PC-9 (cell line): Measurements from ENCODE around the gene CLEC4M. TPM values are rescaled to one million over a fixed set of nuclear protein-coding genes. Genes with fewer than 3 reads are reported as not detected.
A peak's percentile ranks its signal among the peaks of the same experiment; 100 is the strongest.

ENCODE experiments used
- BruUV-seq: library from RNA; stranded (reverse); fragments of 400-500 nt; replicated peaks from 2 replicates; lab custom pipeline; 2021; lab: Mats Ljungman, UMichigan
- CTCF ChIA-PET: fragments of 300-600 bp; sonication (Branson Sonifier 250); formaldehyde crosslinking; loops from one replicate; lab custom pipeline; 2022; ENCODE audit warnings: antibody characterized with exemption; lab: Charles Lee
- POLR2A ChIA-PET: fragments of 300-600 bp; sonication (Branson Sonifier 250); formaldehyde crosslinking; loops from one replicate; lab custom pipeline; 2022; ENCODE audit warnings: antibody characterized with exemption; ENCODE audit not compliant: unreplicated experiment; lab: Charles Lee
- DNase-seq, 2 experiments: peaks; one replicate each; pipeline versions ENCODE4 v3.0.0 to v3.0.0-alpha.2; 2015 to 2022; ENCODE audit warnings: mixed read lengths in 1 of 2
- H2AFZ ChIP-seq: fragments of 200-600 bp; sonication (generic); 2 replicates; pipeline ENCODE4 v1.8.1; 2017; ENCODE audit warnings: antibody characterized with exemption
- H3F3A ChIP-seq: fragments of 200-600 bp; sonication (generic); 2 replicates; pipeline ENCODE4 v1.8.1; 2017; ENCODE audit warnings: antibody characterized with exemption, mild to moderate bottlenecking, low read depth; ENCODE audit not compliant: insufficient read depth
- H3K27ac ChIP-seq: fragments of 200-600 bp; sonication (generic); 2 replicates; pipeline ENCODE4 v1.6.1; 2016; ENCODE audit warnings: mixed run types
- H3K27me3 ChIP-seq: fragments of 200-600 bp; sonication (generic); 2 replicates; pipeline ENCODE4 v1.6.1; 2016; ENCODE audit warnings: low read depth, mixed run types; ENCODE audit not compliant: insufficient read depth
- H3K36me3 ChIP-seq: fragments of 200-600 bp; sonication (generic); 2 replicates; pipeline ENCODE4 v1.6.1; 2016; ENCODE audit warnings: low read depth, mixed run types
- H3K4me1 ChIP-seq: fragments of 200-600 bp; sonication (generic); replicated peaks from 2 replicates; pipeline ENCODE4 v1.6.1; 2016; ENCODE audit warnings: mixed run types; ENCODE audit not compliant: insufficient read depth
- H3K4me2 ChIP-seq: fragments of 200-600 bp; sonication (generic); 2 replicates; pipeline ENCODE4 v1.6.1; 2017; ENCODE audit warnings: mixed run types
- H3K4me3 ChIP-seq: fragments of 200-600 bp; sonication (generic); 2 replicates; pipeline ENCODE4 v1.6.1; 2016; ENCODE audit warnings: mixed run types
- H3K79me2 ChIP-seq: fragments of 200-600 bp; sonication (generic); 2 replicates; pipeline ENCODE4 v1.6.1; 2017; ENCODE audit warnings: low read depth, mixed run types
- H3K9me2 ChIP-seq: fragments of 200-600 bp; sonication (generic); 2 replicates; pipeline ENCODE4 v1.8.1; 2017; ENCODE audit warnings: mild to moderate bottlenecking; ENCODE audit not compliant: insufficient read depth
- H3K9me3 ChIP-seq: fragments of 200-600 bp; sonication (generic); 2 replicates; pipeline ENCODE4 v1.8.1; 2016; ENCODE audit warnings: low read depth; ENCODE audit not compliant: insufficient read depth
- H4K20me1 ChIP-seq: fragments of 200-600 bp; sonication (generic); 2 replicates; pipeline ENCODE4 v1.8.1; 2017; ENCODE audit not compliant: insufficient read depth
- EZH2 ChIP-seq: fragments of 200-600 bp; sonication (generic); IDR thresholded peaks from 2 replicates; pipeline ENCODE4 v1.8.0; 2017; ENCODE audit warnings: antibody characterized with exemption, low read depth
- intact Hi-C: fragments of 100-400 bp; cut with micrococcal nuclease; formaldehyde crosslinking; loops from one replicate; pipeline ENCODE4 v1.10.0; 2022; ENCODE audit not compliant: unreplicated experiment
- total RNA-seq: library from RNA; stranded (reverse); gene quantifications from 2 replicates; pipeline ENCODE4 v1.2.3, GENCODE V29; 2021
- TF ChIP-seq, protein P1 (sequence below): fragments of 200-600 bp; sonication (generic); conservative IDR thresholded peaks from 2 replicates; pipeline ENCODE4 v1.6.1; 2017; ENCODE audit warnings: mixed run types, antibody characterized with exemption, mild to moderate bottlenecking, moderate library complexity

The CLEC4M gene
- total RNA-seq, 1 experiment from 2014 or later: not detected

DNA sequence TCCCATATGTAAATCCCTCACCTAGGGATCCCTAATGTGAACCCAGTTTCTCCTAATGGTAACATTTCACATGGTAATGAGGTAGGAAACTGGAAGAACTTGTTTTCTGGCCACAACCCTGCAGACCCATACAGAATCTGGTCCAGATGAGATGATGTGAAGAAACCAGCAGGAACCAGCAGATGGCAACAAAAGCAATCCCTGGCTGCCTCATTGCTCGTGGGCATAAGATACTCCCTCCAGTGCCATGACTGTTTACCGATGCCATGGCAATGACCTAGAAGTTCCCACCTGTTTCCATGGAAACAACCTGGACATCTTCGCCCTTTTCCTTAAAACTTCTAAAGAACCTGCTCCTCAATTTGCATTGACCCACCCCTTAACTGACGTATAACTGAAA, 14.3 kb upstream of the CLEC4M start:
- peak; percentile 30 to 81 for DNase-seq
- Histone ChIP-seq H4K20me1 (no peaks in the 10 kb centered on the region), H3K36me3 (no peaks in the 10 kb centered on the region), H3F3A (peaks cover 3% of the 10 kb centered on the region; the same call in 1 of the 2 replicates), H3K79me2 (no peaks in the 10 kb centered on the region), H3K4me1 (0 out of 2 replicates have a peak, but pooled peaks cover 5% of the 10 kb centered on the region), H3K27me3 (peaks cover 11% of the 10 kb centered on the region; the same call in 1 of the 2 replicates), H3K4me2 (no peak overlapping the region), H3K4me3 (no peak overlapping the region), H2AFZ (no peak overlapping the region), H3K27ac (no peak overlapping the region), H3K9me2 (no peaks in the 10 kb centered on the region), H3K9me3 (no peaks in the 10 kb centered on the region)
- intact Hi-C loops: loop anchor here (2.0 to 5.0 kb wide), 2 partner anchors 49 to 104 kb away; no protein-coding TSS in a partner anchor
- POLR2A ChIA-PET: no interaction called here
- BruUV-seq: no TSS peak
- CTCF ChIA-PET: no interaction called here
- TF ChIP-seq, protein P1, sequence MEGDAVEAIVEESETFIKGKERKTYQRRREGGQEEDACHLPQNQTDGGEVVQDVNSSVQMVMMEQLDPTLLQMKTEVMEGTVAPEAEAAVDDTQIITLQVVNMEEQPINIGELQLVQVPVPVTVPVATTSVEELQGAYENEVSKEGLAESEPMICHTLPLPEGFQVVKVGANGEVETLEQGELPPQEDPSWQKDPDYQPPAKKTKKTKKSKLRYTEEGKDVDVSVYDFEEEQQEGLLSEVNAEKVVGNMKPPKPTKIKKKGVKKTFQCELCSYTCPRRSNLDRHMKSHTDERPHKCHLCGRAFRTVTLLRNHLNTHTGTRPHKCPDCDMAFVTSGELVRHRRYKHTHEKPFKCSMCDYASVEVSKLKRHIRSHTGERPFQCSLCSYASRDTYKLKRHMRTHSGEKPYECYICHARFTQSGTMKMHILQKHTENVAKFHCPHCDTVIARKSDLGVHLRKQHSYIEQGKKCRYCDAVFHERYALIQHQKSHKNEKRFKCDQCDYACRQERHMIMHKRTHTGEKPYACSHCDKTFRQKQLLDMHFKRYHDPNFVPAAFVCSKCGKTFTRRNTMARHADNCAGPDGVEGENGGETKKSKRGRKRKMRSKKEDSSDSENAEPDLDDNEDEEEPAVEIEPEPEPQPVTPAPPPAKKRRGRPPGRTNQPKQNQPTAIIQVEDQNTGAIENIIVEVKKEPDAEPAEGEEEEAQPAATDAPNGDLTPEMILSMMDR: peak; percentile 64
- TF ChIP-seq EZH2: no peak

DNA sequence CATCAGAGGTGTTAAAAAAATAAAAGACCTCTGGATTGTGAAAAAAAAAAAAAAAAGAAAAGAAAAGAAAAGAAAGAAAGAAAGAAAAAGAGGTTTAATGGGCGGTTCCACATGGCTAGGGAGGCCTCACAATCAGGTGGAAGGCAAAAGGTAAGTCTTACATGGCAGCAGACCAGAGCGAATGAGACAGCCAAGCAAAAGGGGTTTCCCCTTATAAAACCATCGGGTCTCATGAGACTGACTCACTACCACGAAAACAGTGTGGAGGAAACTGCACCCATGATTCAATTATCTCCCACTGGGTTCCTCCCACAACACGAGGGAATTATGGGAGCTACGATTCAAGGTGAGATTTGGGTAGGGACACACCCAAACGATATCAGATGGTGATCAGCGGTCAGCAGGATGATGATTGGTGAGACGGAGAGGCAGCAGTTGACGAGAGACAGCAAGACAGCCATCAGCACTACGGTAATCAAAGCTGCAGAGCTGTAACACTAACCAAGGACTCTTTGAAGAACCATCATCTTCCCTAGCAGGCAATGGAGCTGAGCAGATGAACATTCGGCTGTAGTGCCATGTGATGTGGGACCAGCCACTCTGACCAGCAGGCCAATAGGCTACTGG, 11.8 kb upstream of the CLEC4M start:
- CTCF ChIA-PET: no interaction called here
- peaks cover 3% of the 10 kb centered on the region; the same call in 1 of the 2 replicates for H3F3A ChIP-seq
- 0 out of 2 replicates have a peak, but pooled peaks cover 5% of the 10 kb centered on the region for H3K4me1 ChIP-seq
- H3K27ac ChIP-seq: no peak overlapping the region
- H3K9me2 ChIP-seq: no peaks in the 10 kb centered on the region
- no peak overlapping the region for H3K4me2 ChIP-seq
- intact Hi-C loops: no loop called here
- POLR2A ChIA-PET: no interaction called here
- H3K79me2 ChIP-seq: no peaks in the 10 kb centered on the region
- H2AFZ ChIP-seq: no peak overlapping the region
- peaks cover 9% of the 10 kb centered on the region; the same call in 1 of the 2 replicates for H3K27me3 ChIP-seq
- no peaks in the 10 kb centered on the region for H4K20me1 ChIP-seq
- no TSS peak for BruUV-seq
- peak in 1 of 2 experiments; percentile 35 for DNase-seq
- H3K36me3 ChIP-seq: no peaks in the 10 kb centered on the region
- no peak overlapping the region for H3K4me3 ChIP-seq
- TF ChIP-seq, protein P1: no peak
- no peak for TF ChIP-seq EZH2
- H3K9me3 ChIP-seq: 0 out of 2 replicates have a peak, but pooled peaks cover 8% of the 10 kb centered on the region

DNA sequence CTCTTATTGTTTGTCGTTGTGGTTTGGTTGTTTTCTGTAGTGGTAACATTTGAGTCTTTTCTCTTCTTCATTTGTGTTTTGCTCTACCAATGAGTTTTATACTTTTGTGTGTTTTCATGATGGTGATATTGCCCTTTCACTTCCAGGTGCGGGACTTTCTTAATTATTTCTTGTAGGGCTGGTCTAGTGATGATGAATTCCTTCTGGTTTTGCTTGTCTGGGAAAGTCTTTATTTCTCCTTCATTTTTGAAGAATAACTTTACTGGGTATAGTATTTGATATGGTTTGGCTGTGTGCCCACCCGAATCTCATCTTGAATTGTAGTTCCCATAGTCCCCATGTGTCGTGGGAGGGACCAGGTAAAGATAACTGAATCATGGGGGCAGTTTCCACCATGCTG, 6.8 kb upstream of the CLEC4M start:
- H3K4me3 ChIP-seq: no peak overlapping the region
- H3K9me3 ChIP-seq: peaks cover 21% of the 10 kb centered on the region
- POLR2A ChIA-PET: no interaction called here
- H3K79me2 ChIP-seq: no peaks in the 10 kb centered on the region
- no peaks in the 10 kb centered on the region for H3K4me1 ChIP-seq
- no peak overlapping the region for H3K4me2 ChIP-seq
- no peak for TF ChIP-seq EZH2
- TF ChIP-seq, protein P1: no peak
- no peaks in the 10 kb centered on the region for H4K20me1 ChIP-seq
- DNase-seq: no peak
- intact Hi-C loops: no loop called here
- no peak overlapping the region for H3K27ac ChIP-seq
- BruUV-seq: no TSS peak
- peaks cover 9% of the 10 kb centered on the region; the same call in 1 of the 2 replicates for H3K27me3 ChIP-seq
- H3K9me2 ChIP-seq: no peaks in the 10 kb centered on the region
- no peaks in the 10 kb centered on the region for H3K36me3 ChIP-seq
- no peak overlapping the region for H2AFZ ChIP-seq
- no peaks in the 10 kb centered on the region for H3F3A ChIP-seq
- CTCF ChIA-PET: no interaction called here
